Body of pancreas (tissue), 4 donors: Measurements from ENCODE around the gene UNC13C. TPM values are rescaled to one million over a fixed set of nuclear protein-coding genes. Genes with fewer than 3 reads are reported as not detected.

Experiments used
- ATAC-seq: fragments of 150-250 bp; one replicate; pipeline ENCODE4 v1.9.1; 2016
- DNase-seq, 4 donors: peaks; one replicate each; pipeline ENCODE4 v3.0.0-alpha.2; 2019
- H3K27ac ChIP-seq, 4 donors: fragments of 200-600 bp; sonication (generic); 1 replicate in 3 of 4; 2 replicates in 1 of 4; pipeline versions ENCODE4 v1.5.1 to v1.6.1; 2016 to 2019; ENCODE audit warnings: mild to moderate bottlenecking in 1 of 4, mixed read lengths in 1 of 4, moderate library complexity in 1 of 4
- H3K27me3 ChIP-seq, 2 donors: fragments of 200-600 bp; sonication (generic); one replicate each; pipeline ENCODE4 v1.6.0; 2016; ENCODE audit warnings: mild to moderate bottlenecking in 1 of 2
- H3K36me3 ChIP-seq, 2 donors: fragments of 200-600 bp; sonication (generic); replicated peaks in 1 of 2; 2 replicates each; pipeline ENCODE4 v1.5.1; 2016; ENCODE audit warnings: low read depth in 2 of 2; ENCODE audit not compliant: insufficient read depth in 1 of 2
- H3K4me1 ChIP-seq: fragments of 200-600 bp; sonication (generic); one replicate; pipeline ENCODE4 v1.6.0; 2016
- H3K4me3 ChIP-seq, 2 donors: fragments of 200-600 bp; sonication (generic); 1 replicate in 1 of 2; 2 replicates in 1 of 2; pipeline ENCODE4 v1.5.1; 2016 to 2019
- H3K9me3 ChIP-seq, 3 donors: fragments of 200-600 bp; sonication (generic); 1 replicate in 2 of 3; 2 replicates in 1 of 3; pipeline ENCODE4 v1.5.1; 2016
- POLR2A ChIP-seq, 3 donors: fragments of 450-650 bp; IDR thresholded peaks; one replicate each; pipeline ENCODE4 v1.6.1; 2016; ENCODE audit warnings: antibody characterized with exemption in 3 of 3, mild to moderate bottlenecking in 2 of 3
- WGBS, 2 donors: methylation state at CpG; one replicate each; pipeline ENCODE4 v1.1.5; 2017; 5-methylcytosine and 5-hydroxymethylcytosine counted together
- intact Hi-C: fragments of 100-400 bp; cut with DNase I; formaldehyde crosslinking; loops from one replicate; pipeline ENCODE4 v1.15.1; 2023
- total RNA-seq, 2 donors: library from RNA; depleted of rRNA; stranded (reverse); fragments of >200 nt; gene quantifications; one replicate each; pipeline ENCODE4 v1.1.0, GENCODE V29; 2016
- TF ChIP-seq, protein P1 (sequence below), 7 experiments: fragments of 450-650 bp in 4 of 7; fragments of 200-600 bp in 3 of 7; sonication (generic) in 3 of 7; IDR thresholded peaks; one replicate each; pipeline ENCODE4 v1.5.1; 2016 to 2019; ENCODE audit warnings: antibody characterized with exemption in 7 of 7

The UNC13C gene
- total RNA-seq, 2 donors from 2014 or later = not detected

DNA sequence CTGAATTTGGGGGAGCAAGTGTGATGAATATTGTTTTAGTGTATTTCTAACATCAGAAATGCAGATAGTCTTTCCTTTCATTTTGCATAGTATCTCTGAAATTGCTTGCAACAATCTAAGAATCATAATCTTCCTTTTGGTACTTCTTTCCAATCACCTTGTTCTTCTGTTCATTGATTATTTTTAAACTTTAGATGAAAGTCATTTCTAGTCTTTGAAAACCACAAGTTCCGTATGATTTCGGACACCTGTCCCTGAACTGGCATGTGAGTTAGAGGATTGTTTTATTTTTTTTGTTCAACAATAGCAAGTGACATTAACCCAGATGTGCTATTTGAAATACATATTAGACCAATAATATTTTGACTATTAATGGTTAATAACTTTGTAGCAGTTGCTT is 329.7 kb downstream of the UNC13C start:
- 81 to 92% methylated on average over 2 of the region's 2 CpGs for WGBS, 2 donors
- H3K9me3 ChIP-seq = no peaks in the 10 kb centered on the region
- no peak for DNase-seq
- no peaks in the 10 kb centered on the region for H3K4me1 ChIP-seq
- no peak overlapping the region for H3K27ac ChIP-seq
- H3K4me3 ChIP-seq = no peak overlapping the region
- H3K27me3 ChIP-seq = no peaks in the 10 kb centered on the region
- ATAC-seq = no peak
- intact Hi-C loops = no loop called here
- no peaks in the 10 kb centered on the region for H3K36me3 ChIP-seq
- no peak for TF ChIP-seq POLR2A (IDR thresholded peaks at IDR 0.05)
- TF ChIP-seq, protein P1, sequence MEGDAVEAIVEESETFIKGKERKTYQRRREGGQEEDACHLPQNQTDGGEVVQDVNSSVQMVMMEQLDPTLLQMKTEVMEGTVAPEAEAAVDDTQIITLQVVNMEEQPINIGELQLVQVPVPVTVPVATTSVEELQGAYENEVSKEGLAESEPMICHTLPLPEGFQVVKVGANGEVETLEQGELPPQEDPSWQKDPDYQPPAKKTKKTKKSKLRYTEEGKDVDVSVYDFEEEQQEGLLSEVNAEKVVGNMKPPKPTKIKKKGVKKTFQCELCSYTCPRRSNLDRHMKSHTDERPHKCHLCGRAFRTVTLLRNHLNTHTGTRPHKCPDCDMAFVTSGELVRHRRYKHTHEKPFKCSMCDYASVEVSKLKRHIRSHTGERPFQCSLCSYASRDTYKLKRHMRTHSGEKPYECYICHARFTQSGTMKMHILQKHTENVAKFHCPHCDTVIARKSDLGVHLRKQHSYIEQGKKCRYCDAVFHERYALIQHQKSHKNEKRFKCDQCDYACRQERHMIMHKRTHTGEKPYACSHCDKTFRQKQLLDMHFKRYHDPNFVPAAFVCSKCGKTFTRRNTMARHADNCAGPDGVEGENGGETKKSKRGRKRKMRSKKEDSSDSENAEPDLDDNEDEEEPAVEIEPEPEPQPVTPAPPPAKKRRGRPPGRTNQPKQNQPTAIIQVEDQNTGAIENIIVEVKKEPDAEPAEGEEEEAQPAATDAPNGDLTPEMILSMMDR (IDR thresholded peaks at IDR 0.05) = no peak

DNA sequence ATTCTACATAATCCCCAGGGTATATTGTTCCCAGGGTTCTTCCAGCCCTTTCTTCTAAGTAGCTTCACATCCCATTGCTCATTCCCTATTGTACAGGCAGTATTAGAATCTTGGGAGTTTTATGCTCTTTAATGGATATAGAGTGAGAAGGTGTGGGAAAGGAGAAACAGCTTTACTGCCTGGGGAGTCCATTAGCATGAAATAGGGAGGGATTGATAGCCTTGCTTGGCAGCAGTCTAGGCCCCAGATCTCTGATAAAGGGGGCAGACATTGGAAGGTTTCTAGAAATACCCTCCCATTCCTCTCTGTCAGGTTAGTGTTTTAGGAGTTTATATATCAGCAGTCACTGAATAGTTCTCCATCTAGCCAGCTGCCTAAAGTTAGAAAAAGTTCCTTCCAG is 334.3 kb downstream of the UNC13C start:
- no peak for ATAC-seq
- Histone ChIP-seq H3K4me3 (no peak overlapping the region), H3K27me3 (no peaks in the 10 kb centered on the region), H3K4me1 (no peaks in the 10 kb centered on the region), H3K27ac (no peak overlapping the region), H3K36me3 (no peaks in the 10 kb centered on the region), H3K9me3 (no peaks in the 10 kb centered on the region)
- intact Hi-C loops = no loop called here
- DNase-seq = no peak
- TF ChIP-seq, protein P1 (IDR thresholded peaks at IDR 0.05) = no peak
- TF ChIP-seq POLR2A (IDR thresholded peaks at IDR 0.05) = no peak

DNA sequence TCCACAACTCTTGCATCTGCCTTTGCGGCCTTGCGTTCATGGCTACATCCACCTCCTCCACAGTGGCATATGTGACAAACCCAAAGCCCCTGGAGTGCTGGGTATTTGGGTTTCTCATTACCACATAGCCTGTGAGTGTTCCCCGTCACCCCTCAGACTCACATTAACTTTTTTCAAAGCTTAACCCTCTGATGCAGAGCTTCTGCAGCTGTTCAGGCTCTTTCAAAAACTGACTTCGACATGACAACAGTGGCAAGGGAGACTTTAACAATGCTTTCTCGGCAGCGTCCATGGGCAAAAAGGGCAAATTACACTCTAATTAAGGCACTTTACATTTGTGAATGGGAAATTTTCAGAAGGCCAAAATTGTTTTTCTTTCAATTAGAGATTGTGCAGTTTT is 343.2 kb downstream of the UNC13C start:
- no peaks in the 10 kb centered on the region for H3K9me3 ChIP-seq
- 62 to 67% methylated on average over 6 of the region's 6 CpGs for WGBS, 2 donors
- ATAC-seq (no peak), DNase-seq (no peak)
- intact Hi-C loops = no loop called here
- no peak for TF ChIP-seq POLR2A (IDR thresholded peaks at IDR 0.05)
- TF ChIP-seq, protein P1 (IDR thresholded peaks at IDR 0.05) = no peak
- H3K27me3 ChIP-seq = no peaks in the 10 kb centered on the region
- H3K27ac ChIP-seq = no peak overlapping the region
- H3K4me3 ChIP-seq = no peak overlapping the region
- H3K36me3 ChIP-seq = no peaks in the 10 kb centered on the region
- no peaks in the 10 kb centered on the region for H3K4me1 ChIP-seq

DNA sequence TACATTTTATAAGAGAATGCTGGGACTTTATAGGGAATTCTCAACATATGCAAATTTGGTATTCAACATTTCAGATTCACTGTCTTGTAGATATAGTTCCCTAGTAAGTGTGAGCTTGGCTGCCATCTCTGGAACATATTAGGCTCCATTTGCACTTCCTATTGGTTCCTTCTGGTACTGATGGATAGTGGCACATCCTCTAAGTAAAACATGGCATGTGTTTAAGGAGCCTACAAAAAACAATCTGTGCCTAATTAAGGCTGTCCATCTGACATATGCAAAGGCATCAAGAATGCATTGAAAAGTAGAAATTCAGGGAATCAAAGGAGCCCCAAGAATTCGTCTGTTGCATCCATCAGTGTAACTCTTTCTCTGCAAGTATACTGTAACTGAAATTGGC is 344.1 kb downstream of the UNC13C start:
- no peak overlapping the region for H3K27ac ChIP-seq
- H3K27me3 ChIP-seq = no peaks in the 10 kb centered on the region
- WGBS, 2 donors = 20 to 24% methylated on average over 1 of the region's 1 CpG
- no peak for TF ChIP-seq POLR2A (IDR thresholded peaks at IDR 0.05)
- TF ChIP-seq, protein P1 (IDR thresholded peaks at IDR 0.05) = no peak
- H3K9me3 ChIP-seq = no peaks in the 10 kb centered on the region
- H3K4me3 ChIP-seq = no peak overlapping the region
- DNase-seq (no peak), ATAC-seq (no peak)
- no peaks in the 10 kb centered on the region for H3K4me1 ChIP-seq
- no peaks in the 10 kb centered on the region for H3K36me3 ChIP-seq
- intact Hi-C loops = no loop called here

DNA sequence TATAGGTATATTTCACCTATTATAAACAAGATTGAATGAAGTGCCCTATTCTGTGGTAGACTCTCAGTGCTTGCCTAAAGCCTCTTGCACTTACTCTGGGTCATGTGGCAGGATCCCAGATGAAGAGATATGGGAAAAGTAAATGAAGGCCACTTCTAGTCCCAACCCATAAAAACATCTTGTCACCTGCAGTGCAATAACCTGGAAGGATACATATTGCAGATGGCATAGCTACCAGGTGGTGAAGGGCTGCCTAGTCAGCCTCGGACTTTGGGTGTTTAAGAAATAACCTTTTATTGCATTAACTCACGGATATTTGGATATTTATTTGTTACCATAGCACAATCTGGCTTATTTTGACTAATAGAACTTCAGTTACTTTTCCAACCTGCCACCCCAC is 367.1 kb downstream of the UNC13C start:
- intact Hi-C loops = no loop called here
- DNase-seq (no peak), ATAC-seq (no peak)
- Histone ChIP-seq H3K27ac (no peak overlapping the region), H3K27me3 (no peaks in the 10 kb centered on the region), H3K4me1 (no peaks in the 10 kb centered on the region), H3K9me3 (no peaks in the 10 kb centered on the region), H3K4me3 (no peak overlapping the region), H3K36me3 (no peaks in the 10 kb centered on the region)
- WGBS, 2 donors = 54 to 56% methylated on average over 2 of the region's 2 CpGs
- TF ChIP-seq, protein P1 (IDR thresholded peaks at IDR 0.05) = no peak
- no peak for TF ChIP-seq POLR2A (IDR thresholded peaks at IDR 0.05)
